HG02852 (cell line): ENCODE results near the gene MYO18A.

ENCODE experiments used
- ATAC-seq: cut with Tn5 transposase; IDR thresholded peaks from one replicate; pipeline ENCODE4 v1.9.1; 2021; ENCODE audit warnings: mild to moderate bottlenecking, moderate library complexity; ENCODE audit not compliant: unreplicated experiment

Gene MYO18A

DNA sequence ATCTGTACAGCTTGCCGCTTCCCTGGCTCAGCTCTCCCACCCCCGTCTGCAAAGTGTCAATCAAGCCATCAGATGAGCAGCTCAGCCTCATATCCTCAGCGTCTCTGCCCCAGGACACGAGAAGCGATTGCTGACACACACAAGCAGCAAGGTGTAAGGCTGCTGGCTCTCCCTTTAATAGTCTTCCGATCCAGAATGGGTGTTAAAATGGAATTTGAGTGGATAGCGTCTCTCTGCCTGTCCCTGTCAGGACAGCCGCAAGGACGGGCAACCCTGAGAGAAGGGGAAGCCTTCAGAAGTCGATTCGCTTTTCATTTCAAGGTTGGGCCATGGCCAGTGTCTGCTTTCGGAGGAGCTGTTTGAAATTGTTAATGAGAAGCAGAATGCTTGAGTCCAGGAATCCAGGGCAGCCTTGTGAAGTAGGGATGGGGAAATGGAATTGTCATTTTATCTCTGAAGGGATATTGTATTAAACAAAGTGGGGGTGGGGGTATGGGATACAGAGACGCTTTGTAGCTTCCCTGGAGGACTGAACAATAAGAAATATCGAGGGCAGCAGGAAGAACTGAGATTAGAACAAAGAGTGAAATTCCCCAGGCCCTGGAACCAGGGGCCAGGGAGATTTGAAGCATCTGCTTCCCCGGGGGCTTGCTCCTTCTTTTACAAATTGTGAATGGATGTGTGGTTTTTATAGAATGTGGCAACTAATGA is 142.0 kb downstream of the MYO18A start:
- no peak for ATAC-seq

DNA sequence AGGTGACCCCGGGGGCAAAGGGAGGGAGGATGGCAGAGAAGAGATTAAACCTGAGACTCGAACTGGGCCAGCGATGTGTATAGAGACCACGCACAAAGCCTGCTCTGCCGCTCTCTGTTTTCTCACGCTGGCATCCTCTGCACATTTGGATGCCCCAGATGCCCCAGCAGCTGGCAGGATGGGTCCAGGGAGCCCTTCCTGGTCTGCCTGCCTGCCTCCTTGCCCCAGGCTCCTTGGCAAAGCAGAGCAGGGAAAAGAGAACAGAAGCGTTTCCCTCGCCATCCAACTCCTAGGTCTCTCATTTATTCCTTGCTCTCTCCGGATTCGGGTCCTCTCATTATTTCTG is 142.5 kb downstream of the MYO18A start:
- no peak for ATAC-seq

DNA sequence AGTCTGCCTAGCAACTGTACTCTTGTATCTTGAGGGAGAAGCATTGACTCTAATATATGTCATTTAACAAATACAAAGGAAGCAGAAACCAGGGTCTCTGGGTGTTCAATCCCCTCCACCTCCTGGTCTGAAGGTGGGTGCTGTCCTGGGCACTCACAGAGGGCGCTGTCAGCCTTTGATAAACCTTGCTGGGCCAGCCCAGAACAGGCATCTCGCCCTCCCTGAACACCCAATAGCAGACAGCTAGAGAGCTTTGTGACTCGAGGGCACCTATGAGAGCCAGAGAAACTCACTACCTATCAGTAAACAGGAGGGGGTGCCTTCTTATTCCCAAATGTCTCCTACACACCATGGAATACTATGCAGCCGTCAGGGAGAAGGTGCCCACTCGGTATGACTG is 143.6 kb downstream of the MYO18A start:
- no peak for ATAC-seq

DNA sequence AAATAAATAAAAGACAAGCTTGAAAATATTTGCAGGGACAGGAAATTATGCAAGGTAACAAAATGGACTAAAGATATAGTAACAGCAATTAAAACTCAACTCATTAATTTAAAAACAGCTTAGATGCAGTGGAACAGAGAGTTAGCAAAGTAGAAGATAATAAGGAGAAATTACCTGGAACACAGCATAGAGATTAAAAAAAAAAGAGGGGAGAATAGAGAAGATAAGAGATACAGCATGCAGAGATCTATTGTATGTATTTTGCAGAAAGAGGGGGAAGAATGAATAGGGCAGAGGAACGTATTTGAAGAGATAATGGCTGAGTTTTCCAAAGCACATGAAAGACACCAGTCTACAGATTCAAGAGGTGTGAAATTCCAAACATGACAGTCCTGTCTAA is 145.7 kb downstream of the MYO18A start:
- no peak for ATAC-seq

DNA sequence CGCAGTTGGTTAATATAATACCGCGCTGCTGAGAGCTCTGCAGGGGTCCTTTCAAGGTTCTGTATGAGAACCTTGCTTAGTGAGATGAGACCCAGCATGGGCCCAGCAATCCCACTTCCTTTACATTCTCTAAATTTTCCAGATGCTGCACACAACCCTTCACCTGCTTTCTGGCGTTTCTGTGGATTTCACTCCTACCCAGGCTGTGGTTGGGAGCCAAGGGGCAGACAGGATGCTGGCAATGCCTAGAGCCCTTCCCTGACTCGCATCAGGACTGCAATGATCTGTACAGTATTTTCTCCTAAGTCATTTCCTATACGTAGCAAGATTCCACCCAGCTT is 147.4 kb downstream of the MYO18A start:
- ATAC-seq, result no peak

DNA sequence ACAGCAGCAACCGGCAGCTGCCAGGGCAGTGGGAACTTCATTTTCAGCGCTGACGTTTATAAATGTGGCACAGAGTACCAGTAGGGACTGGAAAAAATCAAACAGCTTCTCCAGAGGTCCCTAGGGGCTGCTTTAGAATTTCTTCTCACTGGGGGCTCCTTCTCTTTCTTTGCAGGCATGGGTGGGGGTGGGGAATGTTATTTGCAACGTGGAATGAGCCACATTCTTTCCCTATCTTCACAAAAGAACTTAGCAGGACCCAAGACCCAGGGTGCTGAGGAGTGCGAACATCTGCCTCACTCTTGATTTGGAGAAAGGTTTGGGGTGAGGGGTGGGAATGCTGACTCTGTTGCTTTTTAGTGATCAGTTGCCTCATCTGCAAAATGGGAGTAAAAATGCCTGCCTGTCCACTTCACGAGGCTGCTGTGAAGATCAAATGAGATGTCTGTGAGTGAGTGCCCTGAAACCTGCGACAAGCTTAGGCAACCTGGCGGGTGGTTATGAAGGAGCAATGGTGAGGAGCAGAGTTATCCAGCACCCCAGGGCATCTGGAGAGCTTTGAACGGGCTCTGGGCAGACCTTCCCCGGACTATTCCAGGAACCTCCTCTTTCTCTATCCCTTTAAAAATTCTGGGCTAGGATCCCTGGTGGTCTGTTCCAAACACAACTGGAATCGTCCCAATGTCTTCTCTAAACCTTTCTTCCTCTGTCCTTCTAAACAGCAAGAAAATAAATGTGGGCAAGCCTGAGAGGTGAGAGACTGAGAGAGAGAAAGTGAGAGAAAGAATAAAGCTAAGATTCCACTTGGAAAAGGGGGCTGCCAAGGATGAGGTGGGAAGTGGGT is 148.0 kb downstream of the MYO18A start:
- ATAC-seq, result no peak

DNA sequence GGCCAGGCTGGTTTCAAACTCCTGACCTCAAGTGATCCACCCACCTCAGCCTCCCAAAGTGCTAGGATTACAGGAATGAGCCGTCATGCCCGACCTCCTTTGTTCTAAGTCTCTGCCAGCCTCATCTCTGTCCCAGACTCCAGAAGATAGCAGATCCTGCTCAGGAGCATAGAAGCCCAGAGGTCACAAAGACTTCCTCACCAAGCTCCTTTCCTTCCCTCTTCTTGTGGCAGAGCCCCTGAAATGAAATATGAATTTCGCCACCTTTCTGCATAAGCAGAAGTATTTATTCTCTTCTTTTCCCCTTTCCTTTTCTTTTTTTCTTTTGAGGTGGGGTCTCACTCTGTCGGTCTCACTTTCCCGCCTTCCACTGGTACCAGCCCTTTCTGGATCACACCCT is 148.7 kb downstream of the MYO18A start:
- ATAC-seq, result no peak

DNA sequence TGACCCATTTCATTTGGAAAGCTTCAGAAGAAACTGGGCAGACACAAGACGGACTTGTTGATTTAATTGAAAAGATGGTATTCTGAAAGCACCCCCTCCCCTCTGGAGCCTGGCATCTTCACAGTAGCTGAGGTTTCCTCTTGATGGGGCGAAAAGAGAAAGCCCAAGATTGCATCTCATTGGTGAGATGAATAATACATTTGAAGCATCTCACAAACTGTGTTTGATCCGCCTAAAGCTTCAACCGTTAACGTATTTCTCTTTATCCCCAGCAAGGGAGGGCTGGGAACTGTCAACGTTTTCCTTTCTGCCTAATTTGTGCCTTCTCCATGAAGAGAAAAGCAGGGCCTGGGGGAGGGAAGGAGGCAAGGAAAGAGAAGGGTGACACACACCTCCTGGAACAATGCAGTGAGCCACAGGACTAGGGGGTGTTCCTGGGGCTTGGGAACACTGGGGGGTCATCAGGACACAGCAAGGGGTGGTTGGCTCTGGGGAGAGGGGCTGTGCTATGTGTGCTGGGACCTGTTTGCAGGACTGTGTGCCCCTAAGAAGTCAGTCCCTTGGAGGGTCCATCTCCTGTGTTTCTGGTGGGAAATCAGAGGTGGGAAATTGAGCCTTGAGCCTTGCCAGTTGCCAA is 155.8 kb downstream of the MYO18A start:
- ATAC-seq, result no peak

DNA sequence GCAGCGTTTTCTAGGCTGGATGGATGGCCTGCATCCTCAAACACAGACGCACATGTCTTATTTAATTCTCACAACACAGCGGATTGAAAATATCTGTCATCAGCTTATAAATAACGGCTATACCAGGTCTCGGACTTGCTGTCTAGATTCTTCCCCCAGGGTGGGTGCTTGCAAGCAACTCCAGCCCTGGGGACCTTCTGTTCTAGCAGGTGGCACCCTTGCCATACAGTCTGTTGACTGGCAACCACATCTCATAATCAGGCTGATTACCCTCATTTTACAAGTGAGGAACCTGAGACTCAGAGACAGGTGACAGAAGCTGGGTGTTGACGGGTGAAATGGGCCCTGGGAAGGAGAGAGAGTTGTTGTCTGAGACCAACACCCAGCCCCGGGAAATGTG is 158.1 kb downstream of the MYO18A start:
- no peak for ATAC-seq

DNA sequence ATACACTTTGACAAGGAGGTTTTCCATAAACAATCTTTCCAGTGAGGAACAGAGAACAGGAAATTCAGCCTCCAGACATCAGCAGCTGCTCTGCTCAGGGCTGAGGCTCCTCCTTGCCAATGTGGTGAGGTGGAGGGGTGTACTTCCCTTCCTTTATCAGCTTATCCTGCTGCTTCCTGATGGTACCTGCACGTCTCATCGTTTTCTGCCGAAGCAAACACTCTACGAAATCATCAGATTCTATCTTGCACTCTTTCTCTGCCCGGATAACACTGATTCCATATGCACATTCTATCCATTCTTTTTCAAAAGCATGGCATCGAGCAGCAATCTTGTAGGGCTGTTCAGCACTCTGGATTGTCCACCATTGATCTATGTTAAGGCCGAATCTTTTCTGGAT is 159.0 kb downstream of the MYO18A start:
- no peak for ATAC-seq
